ENCODE results near the gene SVIP.

DNA sequence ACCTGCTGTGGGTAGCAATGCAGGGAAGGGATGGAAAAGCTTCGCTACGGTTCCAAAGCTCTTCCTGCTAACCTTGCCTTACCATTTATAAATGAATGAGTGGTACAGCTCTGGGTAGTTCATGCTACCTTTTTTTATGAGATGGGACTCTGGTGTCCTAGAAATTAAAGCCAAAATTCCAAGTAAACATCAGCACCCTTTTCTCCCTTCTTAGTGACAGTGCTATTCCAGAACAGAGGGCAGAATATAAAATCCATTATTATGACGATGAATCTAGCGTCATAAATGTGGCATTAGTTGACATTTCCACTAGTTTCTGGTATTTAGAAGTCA, 447 bp upstream of the SVIP start:
- TF ChIP-seq, protein P1, sequence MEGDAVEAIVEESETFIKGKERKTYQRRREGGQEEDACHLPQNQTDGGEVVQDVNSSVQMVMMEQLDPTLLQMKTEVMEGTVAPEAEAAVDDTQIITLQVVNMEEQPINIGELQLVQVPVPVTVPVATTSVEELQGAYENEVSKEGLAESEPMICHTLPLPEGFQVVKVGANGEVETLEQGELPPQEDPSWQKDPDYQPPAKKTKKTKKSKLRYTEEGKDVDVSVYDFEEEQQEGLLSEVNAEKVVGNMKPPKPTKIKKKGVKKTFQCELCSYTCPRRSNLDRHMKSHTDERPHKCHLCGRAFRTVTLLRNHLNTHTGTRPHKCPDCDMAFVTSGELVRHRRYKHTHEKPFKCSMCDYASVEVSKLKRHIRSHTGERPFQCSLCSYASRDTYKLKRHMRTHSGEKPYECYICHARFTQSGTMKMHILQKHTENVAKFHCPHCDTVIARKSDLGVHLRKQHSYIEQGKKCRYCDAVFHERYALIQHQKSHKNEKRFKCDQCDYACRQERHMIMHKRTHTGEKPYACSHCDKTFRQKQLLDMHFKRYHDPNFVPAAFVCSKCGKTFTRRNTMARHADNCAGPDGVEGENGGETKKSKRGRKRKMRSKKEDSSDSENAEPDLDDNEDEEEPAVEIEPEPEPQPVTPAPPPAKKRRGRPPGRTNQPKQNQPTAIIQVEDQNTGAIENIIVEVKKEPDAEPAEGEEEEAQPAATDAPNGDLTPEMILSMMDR (IDR thresholded peaks at IDR 0.05): no peak
- TF ChIP-seq POLR2A (IDR thresholded peaks at IDR 0.05; ENCODE audit: low read depth): no peak
